Stimulated activated CD4-positive, alpha-beta T cell treated with anti-CD3 and anti-CD28 coated beads, Interleukin-2, amount 100 ng/mL, for 24 hours (primary cell): ENCODE results near the gene OR52E4.

Experiments
- DNase-seq, 2 donors: peaks; one replicate each; pipeline ENCODE4 v3.0.0-alpha.2; 2020

The OR52E4 gene

GRCh38 chr11:5880329-5880728 lies at the start of gene OR52E4:
Gene OR52E4 (plus strand): TSS chr11:5880629. CDS start chr11:5884293, 3,664 bp downstream.
- no peak for DNase-seq

GRCh38 chr11:5831196-5831829 lies 49.1 kb upstream of the OR52E4 start:
- DNase-seq = no peak

GRCh38 chr11:5833446-5833845 lies 47.0 kb upstream of the OR52E4 start:
- no peak for DNase-seq

DNA sequence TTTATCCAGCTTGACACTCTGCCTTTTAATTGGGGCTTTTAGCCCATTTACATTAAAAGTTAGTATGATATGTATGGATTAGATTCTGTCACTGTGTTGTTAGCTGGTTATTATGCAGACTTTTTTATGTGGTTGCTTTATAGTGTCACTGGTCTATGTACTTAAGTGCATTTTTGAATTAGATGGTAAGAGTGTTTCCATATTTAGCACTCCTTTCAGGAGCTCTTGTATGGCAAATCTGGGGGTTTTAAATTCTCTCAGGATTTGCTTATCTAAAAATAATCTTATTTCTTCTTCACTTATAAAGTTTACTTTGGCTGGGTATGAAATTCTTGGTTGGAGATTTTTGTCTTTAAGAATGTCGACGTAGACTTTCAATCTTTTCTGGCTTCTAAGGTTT lies 42.7 kb upstream of the OR52E4 start:
- no peak for DNase-seq

DNA sequence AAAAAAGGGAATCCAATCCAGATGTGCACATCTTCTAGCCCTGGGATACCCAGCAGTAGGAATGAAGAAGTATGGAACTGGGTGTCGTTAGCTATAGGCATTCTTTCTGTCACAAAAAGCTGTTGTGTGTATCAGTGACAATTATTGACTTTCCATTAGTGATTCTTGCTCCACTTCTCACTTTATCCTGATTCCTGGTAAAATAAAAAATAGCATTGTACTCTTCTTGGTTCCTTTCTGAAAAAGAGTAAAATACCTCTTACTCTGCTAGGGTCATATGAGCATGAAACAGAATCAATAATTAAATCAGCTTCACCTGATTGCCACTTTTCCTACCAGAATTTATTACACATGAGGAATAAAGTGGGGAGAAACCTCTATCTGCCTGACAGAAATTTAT lies 38.6 kb upstream of the OR52E4 start, which contains the start of gene OR52E6:
OR52E6 (minus strand) TSS at position 101 of the 400 bp plus-strand sequence; CDS start at position 101, 0 bp downstream.
- no peak for DNase-seq

- no peak for DNase-seq
These were observed 33.7 kb upstream of the OR52E4 start for GRCh38 chr11:5846701-5847100.

- DNase-seq = no peak
These were observed 32.7 kb upstream of the OR52E4 start for GRCh38 chr11:5847711-5848110.

- no peak for DNase-seq
These were observed 29.4 kb upstream of the OR52E4 start for GRCh38 chr11:5851002-5851401.

DNA sequence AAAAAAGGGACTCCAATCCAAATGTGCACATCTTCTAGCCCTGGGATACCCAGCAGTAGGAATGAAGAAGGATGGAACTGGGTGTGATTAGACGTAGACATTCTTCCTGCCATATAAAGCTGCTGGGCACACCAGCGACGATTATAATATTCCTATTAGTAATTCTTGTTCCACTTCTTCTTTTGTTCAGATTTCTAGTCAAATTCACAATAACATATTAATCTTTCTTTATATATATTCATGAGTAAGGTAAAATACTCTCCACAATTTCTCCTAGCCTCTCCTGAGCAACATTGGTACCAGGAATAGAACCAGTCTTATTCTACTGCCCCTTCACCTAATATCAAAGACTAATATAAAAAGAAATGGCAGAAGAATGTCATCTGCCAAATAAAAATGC lies 22.8 kb upstream of the OR52E4 start, which contains the start of gene OR52E8:
OR52E8 (minus strand) TSS at position 101 of the 400 bp plus-strand sequence; CDS start at position 101, 0 bp downstream.
- no peak for DNase-seq

DNA sequence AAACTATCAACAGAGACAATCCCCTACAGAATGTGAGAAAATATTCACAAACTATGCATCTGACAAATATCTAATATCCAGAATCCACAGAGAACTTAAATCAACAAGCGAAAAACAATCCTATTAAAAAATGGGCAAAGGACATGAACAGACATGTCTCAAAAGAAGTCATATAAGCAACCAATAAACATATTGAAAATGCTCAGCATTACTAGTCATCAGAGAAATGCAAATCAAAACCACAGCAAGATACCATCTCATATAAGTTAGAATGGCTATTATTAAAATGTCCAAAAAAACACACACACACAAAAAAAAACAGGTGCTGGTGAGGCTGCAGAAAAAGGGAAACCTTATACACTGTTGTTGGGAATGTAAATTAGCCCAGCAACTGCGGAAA lies 14.6 kb upstream of the OR52E4 start:
- DNase-seq = no peak

DNA sequence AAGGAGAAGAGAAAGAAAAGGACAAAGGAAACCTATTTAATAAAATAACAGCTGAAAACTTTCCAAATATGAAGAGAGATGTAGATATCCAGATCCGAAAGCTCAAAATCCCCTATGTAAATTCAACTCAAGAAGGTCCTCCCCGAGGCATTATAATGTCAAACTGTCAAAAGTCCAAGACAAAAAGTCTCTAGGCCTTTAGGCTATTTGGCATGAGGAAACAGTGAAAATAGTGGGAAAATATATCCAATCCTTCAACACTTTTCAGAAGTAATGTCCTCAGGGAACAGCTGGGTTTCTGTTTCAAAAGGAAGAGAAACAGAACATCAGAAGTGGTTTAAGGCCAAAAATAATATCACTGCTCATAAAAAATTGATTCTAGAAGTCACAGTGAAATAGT lies 1.9 kb upstream of the OR52E4 start:
- no peak for DNase-seq

DNA sequence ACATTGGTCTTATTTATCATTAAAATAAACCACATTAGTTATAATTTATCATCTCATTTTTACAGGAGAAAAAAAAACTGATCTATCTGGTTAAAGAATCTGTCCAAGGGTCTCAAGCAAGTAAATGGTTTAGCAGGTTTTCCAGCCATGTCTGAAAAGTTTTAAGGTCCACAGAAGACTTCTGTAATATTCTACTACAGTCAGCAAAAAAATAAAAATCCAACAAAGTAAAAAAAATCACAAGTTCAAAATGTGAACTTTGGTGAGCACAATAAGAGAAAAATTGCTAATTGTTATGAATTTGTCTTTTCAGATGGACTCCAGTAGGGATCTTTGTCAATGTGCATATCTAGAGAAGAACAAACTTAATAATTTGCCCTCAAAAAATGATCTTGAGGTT lies 1.3 kb downstream of the OR52E4 start:
- DNase-seq = no peak

GRCh38 chr11:5887172-5887571 lies 6.7 kb downstream of the OR52E4 start:
- DNase-seq = no peak

GRCh38 chr11:5887661-5888060 lies 7.2 kb downstream of the OR52E4 start:
- DNase-seq = no peak

DNA sequence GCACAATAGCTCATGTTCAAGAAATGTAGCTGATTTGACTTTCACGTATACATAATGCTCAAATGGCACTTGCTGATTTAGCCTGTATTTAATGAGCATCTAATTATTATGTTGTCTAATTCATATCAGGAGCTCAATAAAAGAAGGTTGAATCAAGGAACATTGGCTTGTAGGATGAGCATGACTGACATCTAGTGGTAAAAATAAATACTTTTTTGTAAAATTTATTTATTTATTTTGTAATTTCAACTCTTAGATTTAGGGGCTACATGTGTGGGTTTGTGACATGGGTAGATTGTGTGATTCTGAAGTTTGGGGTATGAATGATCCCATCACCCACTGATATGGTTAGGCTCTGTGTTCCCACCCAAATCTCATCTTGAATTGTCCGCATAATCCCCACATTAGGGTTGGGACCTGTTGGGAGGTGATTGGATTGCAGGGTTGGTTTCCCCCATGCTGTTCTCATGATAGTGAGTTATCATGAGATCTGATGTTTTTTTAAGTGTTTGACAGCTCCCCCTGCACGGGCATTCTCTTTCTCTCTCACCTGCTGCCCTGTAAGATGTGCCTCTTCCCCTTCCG lies 10.9 kb downstream of the OR52E4 start:
- DNase-seq = no peak

DNA sequence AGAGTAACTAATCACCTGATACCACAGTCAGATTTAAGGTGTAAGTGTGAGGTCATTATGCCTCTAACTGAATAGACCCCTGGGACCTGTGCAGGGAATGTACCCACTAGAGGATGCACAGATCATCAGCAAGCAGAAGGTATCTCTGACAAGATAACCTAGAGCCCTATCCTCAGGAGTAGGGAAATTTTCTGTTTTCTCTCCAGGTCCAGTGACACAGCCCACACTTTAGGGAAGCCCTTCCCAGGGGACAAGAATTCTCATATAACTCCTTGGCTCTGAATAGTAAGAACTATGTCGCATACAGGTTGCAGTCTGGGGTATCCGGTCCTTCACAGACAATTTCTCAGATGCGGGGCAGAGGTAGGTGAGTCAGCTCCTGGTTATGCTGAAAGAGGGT lies 12.5 kb downstream of the OR52E4 start, which contains the start of gene OR52E5:
OR52E5 (plus strand) TSS at position 301 of the 400 bp plus-strand sequence. CDS start 7,569 bp downstream, outside the sequence.
- no peak for DNase-seq

GRCh38 chr11:5899534-5899933 lies 19.1 kb downstream of the OR52E4 start:
- DNase-seq = no peak

- DNase-seq = no peak
These were observed 30.1 kb downstream of the OR52E4 start for GRCh38 chr11:5910540-5910939.

GRCh38 chr11:5922749-5923426 lies 42.5 kb downstream of the OR52E4 start:
- DNase-seq = peak in 1 of 2 donors; percentile 8

- DNase-seq = no peak
These were observed 43.0 kb downstream of the OR52E4 start for GRCh38 chr11:5923427-5923776.

- no peak for DNase-seq
These were observed 43.4 kb downstream of the OR52E4 start for GRCh38 chr11:5923794-5924193.

GRCh38 chr11:5928271-5928670 lies 47.8 kb downstream of the OR52E4 start:
- DNase-seq = no peak

GRCh38 chr11:5928811-5929210 lies 48.4 kb downstream of the OR52E4 start:
- no peak for DNase-seq
